Measurements from ENCODE around the gene ANKRD65.
"Not testable (repeated sequence)": the region's sequence is repeated elsewhere in the genome, so short reads cannot be mapped to it uniquely, and the experiment has no call there.

The ANKRD65 gene

GRCh38 chr1:1421147-1421906 is at the start of gene ANKRD65:
TSS of gene ANKRD65 (minus strand) at chr1:1421276. CDS start at chr1:1421005, 271 bp downstream.
- DNase-seq (ENCODE audit: low spot score), result no peak

- DNase-seq (ENCODE audit: low spot score), result not testable (repeated sequence)
Observed at GRCh38 chr1:1468196-1468985, 47.3 kb upstream of the ANKRD65 start.

GRCh38 chr1:1463312-1463711 is 42.2 kb upstream of the ANKRD65 start:
- DNase-seq (ENCODE audit: low spot score), result no peak

- peak; percentile 47 for DNase-seq (ENCODE audit: low spot score)
Observed at GRCh38 chr1:1462318-1462966, 41.4 kb upstream of the ANKRD65 start.

- DNase-seq (ENCODE audit: low spot score), result no peak
Observed at GRCh38 chr1:1461721-1462317, 40.7 kb upstream of the ANKRD65 start.

- no peak for DNase-seq (ENCODE audit: low spot score)
Observed at GRCh38 chr1:1460540-1461130, 39.6 kb upstream of the ANKRD65 start.

GRCh38 chr1:1459711-1460110 is 38.6 kb upstream of the ANKRD65 start:
- not testable (repeated sequence) for DNase-seq (ENCODE audit: low spot score)

GRCh38 chr1:1459156-1459555 is 38.1 kb upstream of the ANKRD65 start:
- DNase-seq (ENCODE audit: low spot score), result not testable (repeated sequence)

GRCh38 chr1:1456683-1457255 is 35.7 kb upstream of the ANKRD65 start:
- not testable (repeated sequence) for DNase-seq (ENCODE audit: low spot score)

GRCh38 chr1:1455934-1456333 is 34.9 kb upstream of the ANKRD65 start:
- DNase-seq (ENCODE audit: low spot score), result not testable (repeated sequence)

- no peak for DNase-seq (ENCODE audit: low spot score)
Observed at GRCh38 chr1:1455366-1455884, 34.3 kb upstream of the ANKRD65 start.

- not testable (repeated sequence) for DNase-seq (ENCODE audit: low spot score)
Observed at GRCh38 chr1:1454286-1455056, 33.4 kb upstream of the ANKRD65 start.

- no peak for DNase-seq (ENCODE audit: low spot score)
Observed at GRCh38 chr1:1452882-1453281, 31.8 kb upstream of the ANKRD65 start.

- not testable (repeated sequence) for DNase-seq (ENCODE audit: low spot score)
Observed at GRCh38 chr1:1452365-1452739, 31.3 kb upstream of the ANKRD65 start.

GRCh38 chr1:1451696-1452364 is 30.8 kb upstream of the ANKRD65 start:
- no peak for DNase-seq (ENCODE audit: low spot score)

GRCh38 chr1:1450616-1451015 is 29.5 kb upstream of the ANKRD65 start:
- DNase-seq (ENCODE audit: low spot score), result not testable (repeated sequence)

GRCh38 chr1:1449099-1449739 is 28.1 kb upstream of the ANKRD65 start, which contains the start of gene ATAD3C:
TSS of gene ATAD3C (plus strand) at chr1:1449689. CDS start at chr1:1450684, 995 bp downstream.
- DNase-seq (ENCODE audit: low spot score), result no peak

- not testable (repeated sequence) for DNase-seq (ENCODE audit: low spot score)
Observed at GRCh38 chr1:1446631-1447030, 25.6 kb upstream of the ANKRD65 start.

- DNase-seq (ENCODE audit: low spot score), result no peak
Observed at GRCh38 chr1:1442069-1442770, 21.1 kb upstream of the ANKRD65 start.
